Measurements from ENCODE around the gene PIAS1.
"Not testable (repeated sequence)": the region's sequence is repeated elsewhere in the genome, so short reads cannot be mapped to it uniquely, and the experiment has no call there.

The PIAS1 gene

GRCh38 chr15:68129072-68129471 lies 75.0 kb downstream of the PIAS1 start:
- DNase-seq: no peak

- no peak for DNase-seq
Observed at GRCh38 chr15:68130851-68131250, 76.7 kb downstream of the PIAS1 start.

GRCh38 chr15:68137096-68137495 lies 83.0 kb downstream of the PIAS1 start:
- no peak for DNase-seq

- DNase-seq: no peak
Observed at GRCh38 chr15:68143129-68143528, 89.0 kb downstream of the PIAS1 start.

DNA sequence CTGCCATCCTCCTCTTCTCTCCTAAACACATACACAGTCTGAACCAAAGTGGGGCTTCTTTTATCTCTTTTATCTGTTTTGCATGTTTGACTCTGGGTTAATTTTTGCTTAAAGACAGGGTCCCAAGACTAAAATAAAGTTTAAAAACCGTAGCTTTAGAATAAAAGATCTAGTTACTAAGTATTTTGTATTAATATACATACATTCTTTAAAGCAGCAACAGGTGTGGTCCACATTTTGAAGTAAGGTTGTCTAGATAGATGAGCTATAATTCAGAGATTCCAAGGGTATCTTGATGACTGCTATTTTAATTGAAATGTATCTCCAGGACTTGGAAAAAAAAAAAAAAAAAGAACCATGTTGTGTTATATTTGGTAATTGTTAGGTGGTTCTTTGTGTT lies 89.7 kb downstream of the PIAS1 start:
- no peak for DNase-seq

- no peak for DNase-seq
Observed at GRCh38 chr15:68145706-68146105, 91.6 kb downstream of the PIAS1 start.

GRCh38 chr15:68148039-68148438 lies 93.9 kb downstream of the PIAS1 start:
- no peak for DNase-seq

DNA sequence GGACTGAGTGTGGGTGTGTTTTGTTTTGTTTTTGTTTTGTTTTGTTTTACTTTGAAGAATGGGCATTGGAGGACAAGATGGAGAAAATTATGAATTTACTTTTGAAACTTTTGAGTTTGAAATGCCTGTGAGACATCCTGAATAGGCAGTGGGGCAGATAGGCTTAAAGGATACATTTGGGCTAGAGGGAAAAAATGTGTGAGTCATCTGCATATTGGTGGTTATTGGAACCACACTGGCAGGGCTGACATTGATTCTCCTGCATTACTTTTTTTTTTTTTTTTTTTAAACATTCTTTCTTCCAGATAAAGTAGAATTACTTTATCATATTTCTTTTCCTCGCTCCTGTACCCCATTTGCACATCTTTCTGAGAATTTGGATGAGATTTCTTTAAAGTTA lies 94.9 kb downstream of the PIAS1 start:
- DNase-seq: no peak

- no peak for DNase-seq
Observed at GRCh38 chr15:68150187-68150586, 96.1 kb downstream of the PIAS1 start.

- no peak for DNase-seq
Observed at GRCh38 chr15:68151277-68151676, 97.2 kb downstream of the PIAS1 start.

DNA sequence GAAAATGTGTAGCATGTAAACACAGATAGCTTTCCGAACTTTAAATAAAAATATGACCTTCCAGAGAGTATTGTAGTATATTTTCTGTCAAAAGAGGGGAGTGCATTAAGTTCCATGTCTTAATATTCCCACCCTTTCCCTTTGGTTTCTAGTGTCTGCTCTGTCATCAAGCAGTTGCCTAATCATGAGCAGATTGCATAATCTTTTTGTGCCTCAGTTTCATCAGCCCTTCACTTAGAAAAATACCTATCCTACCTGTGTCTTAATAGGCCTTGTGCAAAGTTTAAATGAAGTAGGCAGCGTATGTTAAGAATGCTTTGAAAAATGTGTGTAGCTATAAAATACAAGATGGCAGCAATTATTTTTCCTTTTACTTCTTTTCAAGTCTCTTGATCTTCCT lies 98.2 kb downstream of the PIAS1 start:
- no peak for DNase-seq

DNA sequence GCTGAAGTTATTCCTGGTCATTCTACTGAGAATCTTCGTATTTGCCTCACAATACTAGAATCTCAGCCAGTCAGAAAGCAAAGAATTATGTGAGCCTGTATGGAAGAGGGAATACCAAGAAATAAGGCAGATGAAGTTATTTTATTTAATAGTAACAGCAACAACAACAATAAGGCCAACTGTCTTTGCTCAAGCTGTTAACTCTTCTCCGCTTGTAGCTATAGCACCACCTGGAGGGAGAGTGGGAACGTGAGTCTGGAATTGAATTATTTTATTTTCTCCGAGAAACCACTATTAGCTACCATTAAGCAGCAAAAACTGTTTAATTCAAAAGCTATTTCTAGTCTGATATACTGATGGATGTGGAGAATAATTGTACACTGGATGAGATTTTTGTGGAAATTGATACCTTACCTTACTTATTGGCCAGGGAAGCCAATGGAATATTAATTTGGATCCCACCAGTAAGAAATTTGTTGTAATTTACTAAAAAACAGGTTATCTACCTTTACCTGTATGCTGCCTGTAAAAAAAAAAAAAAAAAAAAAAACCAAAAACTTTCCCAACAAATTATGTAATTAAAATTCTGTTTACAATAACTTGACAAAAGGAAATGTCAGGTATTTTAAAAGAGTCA lies 100.9 kb downstream of the PIAS1 start:
- no peak for DNase-seq

GRCh38 chr15:68157074-68157473 lies 103.0 kb downstream of the PIAS1 start:
- no peak for DNase-seq

DNA sequence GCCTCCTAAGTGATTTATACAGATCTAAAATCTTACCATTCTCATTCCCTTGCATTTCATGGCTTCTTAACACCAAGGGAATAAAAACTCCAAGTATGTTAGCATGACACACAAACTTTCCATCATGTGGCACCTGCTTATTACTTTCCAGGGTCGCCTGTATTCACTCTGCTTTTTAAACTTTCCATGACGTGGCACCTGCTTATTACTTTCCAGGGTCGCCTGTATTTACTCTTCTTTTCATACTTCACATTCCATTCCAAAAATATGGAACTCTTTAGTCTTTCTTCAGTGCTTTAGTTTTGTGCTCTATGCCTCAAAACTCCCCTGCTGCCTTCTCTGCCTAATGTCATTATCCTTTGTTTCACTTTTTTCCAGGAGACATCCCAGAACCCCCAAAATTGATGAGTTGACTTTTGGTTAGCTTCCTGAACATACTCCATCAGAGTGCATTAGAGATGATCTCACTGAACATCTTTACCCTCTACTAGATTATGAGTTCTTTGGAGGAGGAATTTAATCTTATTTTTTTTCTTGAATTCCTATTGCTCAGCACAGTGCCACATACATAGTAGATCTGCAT lies 104.0 kb downstream of the PIAS1 start:
- DNase-seq: no peak

- no peak for DNase-seq
Observed at GRCh38 chr15:68163191-68163590, 109.1 kb downstream of the PIAS1 start.

DNA sequence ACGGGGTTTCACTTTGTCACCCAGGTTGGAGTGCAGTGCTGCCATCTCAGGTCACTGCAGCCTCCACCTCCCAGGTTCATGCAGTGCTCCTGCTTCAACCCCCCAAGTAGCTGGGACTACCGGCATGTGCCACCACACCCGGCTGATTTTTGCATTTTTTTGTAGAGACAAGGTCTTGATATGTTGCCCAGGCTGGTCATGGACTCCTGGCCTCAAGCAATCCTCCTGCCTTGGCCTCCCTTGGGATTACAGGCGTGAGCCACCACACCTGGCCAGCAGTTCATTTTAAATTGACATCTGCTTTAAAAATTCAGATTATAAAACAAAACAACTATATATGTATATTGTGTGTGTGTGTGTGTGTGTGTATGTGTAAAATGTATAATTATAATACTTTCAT lies 112.7 kb downstream of the PIAS1 start:
- no peak for DNase-seq

DNA sequence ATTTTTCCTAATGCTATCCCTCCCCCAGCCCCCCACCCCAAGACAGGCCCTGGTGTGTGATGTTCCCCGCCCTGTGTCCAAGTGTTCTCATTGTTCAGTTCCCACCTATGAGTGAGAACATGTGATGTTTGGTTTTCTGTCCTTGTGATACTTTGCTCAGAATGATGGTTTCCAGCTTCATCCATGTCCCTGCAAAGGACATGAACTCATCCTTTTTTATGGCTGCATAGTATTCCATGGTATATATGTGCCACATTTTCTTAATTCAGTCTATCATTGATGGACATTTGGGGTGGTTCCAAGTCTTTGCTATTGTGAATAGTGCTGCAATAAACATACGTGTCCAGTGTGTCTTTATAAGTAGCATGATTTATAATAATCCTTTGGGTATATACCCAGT lies 117.9 kb downstream of the PIAS1 start:
- not testable (repeated sequence) for DNase-seq

DNA sequence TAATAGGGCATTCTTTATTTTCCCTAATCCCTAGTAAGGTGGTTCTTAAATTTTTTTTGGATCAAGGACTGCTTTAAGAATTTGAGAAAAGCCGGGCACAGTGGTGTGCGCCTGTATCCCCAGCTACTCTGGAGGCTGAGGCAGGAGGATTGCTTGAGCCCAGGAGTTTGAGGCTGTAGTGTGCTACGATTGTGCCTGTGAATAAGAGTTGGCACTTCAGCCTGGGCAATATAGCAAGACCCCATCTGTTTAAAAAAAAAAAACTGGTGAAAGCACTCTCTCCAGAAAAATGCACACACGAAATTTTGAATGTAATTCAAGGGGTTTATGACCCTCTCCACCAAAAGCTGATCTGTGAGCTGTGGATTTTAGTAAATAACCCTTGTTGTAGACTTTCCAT lies 119.0 kb downstream of the PIAS1 start:
- no peak for DNase-seq

DNA sequence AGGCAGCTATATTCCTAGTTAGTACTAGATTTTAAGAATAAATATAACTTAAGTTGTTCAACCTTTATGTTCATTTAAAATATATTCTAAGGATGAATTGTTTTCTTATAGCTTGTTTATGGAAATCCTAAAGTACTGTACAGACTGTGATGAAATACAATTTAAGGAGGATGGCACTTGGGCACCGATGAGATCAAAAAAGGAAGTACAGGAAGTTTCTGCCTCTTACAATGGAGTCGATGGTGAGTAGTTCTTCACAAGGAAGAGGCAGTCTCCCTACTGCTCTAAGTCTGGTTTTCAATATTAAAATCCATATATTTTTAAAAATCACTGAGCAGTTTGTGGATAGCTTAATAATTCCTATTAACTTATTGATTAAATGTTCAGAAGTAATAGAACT lies 121.4 kb downstream of the PIAS1 start:
- no peak for DNase-seq

- no peak for DNase-seq
Observed at GRCh38 chr15:68176601-68177000, 122.5 kb downstream of the PIAS1 start.

DNA sequence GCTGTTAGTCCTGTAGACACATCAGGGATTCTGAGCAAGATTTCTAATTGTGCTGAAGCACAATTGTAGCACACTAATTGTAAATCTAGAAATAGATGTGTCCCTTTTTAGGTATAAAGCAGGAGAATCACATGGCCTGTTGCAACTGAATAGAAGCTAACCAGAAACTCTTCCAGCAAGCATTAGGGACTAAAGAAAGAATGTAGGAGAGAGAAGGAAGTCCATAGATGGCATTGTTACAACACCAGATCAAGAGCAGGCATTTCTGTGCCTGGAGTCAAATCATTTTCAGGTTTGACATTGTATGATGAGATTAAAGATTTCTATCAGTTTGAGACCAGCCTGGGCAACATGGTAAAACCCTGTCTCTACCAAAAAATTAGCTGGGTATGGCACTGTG lies 123.6 kb downstream of the PIAS1 start:
- DNase-seq: no peak

- no peak for DNase-seq
Observed at GRCh38 chr15:68183616-68184315, 129.7 kb downstream of the PIAS1 start.

DNA sequence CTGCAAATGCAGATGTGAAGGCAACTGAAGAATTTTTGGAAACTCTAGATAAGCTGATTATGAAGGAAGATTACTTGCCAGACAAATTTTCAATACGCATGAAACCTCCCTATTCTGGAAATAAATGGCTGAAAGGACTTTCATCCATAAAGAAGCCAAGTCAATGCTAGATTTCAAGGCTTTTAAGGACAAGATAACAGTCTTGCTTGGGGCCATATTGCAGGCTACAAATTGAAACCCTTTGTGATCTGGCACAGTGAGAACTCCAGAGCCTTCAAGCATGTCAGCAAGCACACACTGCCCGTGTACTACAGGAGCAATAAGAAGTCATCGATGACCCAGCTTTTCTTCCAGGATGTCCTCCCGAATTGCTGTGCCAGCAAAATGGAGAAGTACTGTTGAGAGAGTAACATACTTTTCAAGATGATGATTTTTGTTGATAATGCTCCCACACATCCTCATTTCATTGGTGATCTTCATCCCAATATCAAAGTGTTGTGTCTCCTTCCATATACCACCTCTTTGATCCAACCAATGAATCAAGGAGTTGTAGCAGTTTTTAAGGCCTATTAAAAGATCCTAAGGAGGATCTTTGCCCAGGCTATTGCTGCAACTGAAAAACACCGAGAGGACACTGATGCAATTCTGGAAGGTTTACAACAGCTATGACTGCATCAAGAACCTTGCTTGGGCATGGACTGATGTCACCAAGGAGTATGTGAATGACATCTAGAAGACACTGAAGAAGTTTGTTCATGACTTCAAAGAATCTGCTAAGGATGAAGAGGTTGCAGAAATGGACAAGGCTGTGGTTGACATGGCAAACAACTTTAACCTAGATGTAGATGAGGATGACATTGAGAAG lies 130.7 kb downstream of the PIAS1 start:
- DNase-seq: no peak
